ENCODE data around the gene DAB1.

The DAB1 gene

DNA sequence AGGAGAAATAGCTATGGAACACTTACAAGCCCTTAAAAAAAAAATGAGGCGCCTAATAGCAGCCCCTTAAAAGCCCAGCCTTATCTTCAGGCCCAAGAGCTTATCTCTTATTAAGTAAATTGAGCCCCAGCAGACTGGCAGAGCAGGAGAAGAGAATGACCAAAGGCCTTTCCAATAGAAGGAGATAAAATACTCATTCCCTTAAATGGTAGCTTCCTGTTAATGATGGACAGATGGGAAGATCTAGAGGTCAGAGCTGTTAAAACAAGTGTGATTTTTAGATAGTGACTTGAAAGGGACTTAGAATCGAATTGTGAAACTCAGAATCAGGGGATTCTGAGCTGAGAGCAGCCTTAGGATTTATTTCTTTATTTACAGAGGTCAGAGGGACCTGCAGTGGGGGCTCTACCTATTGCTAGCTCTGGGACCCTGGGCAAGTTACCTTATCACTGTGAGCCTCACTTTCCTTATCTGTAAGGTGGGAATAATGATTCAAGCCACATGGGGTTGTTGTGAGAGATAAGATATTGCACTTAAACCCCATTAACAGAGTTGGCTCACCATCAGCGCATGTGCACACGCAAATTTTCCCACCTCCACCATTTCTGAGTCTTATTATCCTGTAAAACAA, 356.8 kb downstream of the DAB1 start:
- no peaks in the 10 kb centered on the region for H3K27me3 ChIP-seq (ENCODE audit: insufficient read depth, low read length)
- H3K79me2 ChIP-seq (ENCODE audit: insufficient read depth, low read length), result no peaks in the 10 kb centered on the region
- H3K4me1 ChIP-seq (ENCODE audit: insufficient read depth, low read length, severe bottlenecking), result no peaks in the 10 kb centered on the region
- no peak overlapping the region for H3K9ac ChIP-seq (ENCODE audit: low read length)
- H3K4me2 ChIP-seq (ENCODE audit: low read length), result no peak overlapping the region
- TF ChIP-seq EZH2 (IDR thresholded peaks at IDR 0.05; ENCODE audit: borderline replicate concordance, low read length), result no peak
- TF ChIP-seq CTCF (IDR thresholded peaks at IDR 0.05; ENCODE audit: low read length), result no peak
- no peaks in the 10 kb centered on the region for H3K9me2 ChIP-seq (ENCODE audit: low read depth, low read length)
- no peaks in the 10 kb centered on the region for H3K36me3 ChIP-seq (ENCODE audit: insufficient read depth, low read length)
- no peak overlapping the region for H3K27ac ChIP-seq (ENCODE audit: low read depth, low read length, poor library complexity, severe bottlenecking)
- H2AFZ ChIP-seq (ENCODE audit: low read length), result no peak overlapping the region
- no peaks in the 10 kb centered on the region for H4K20me1 ChIP-seq (ENCODE audit: insufficient read depth, low read length)
- no peak overlapping the region for H3K4me3 ChIP-seq (ENCODE audit: low read depth, low read length, poor library complexity, severe bottlenecking)
- H3F3A ChIP-seq (ENCODE audit: insufficient read depth, low read length), result no peaks in the 10 kb centered on the region
- H3K9me3 ChIP-seq (ENCODE audit: low read length), result no peaks in the 10 kb centered on the region

- H3K4me3 ChIP-seq (ENCODE audit: low read depth, low read length, poor library complexity, severe bottlenecking), result no peak overlapping the region
- H3K36me3 ChIP-seq (ENCODE audit: insufficient read depth, low read length), result no peaks in the 10 kb centered on the region
- no peak overlapping the region for H3K9ac ChIP-seq (ENCODE audit: low read length)
- no peaks in the 10 kb centered on the region for H3K27me3 ChIP-seq (ENCODE audit: insufficient read depth, low read length)
- H3K9me3 ChIP-seq (ENCODE audit: low read length), result no peaks in the 10 kb centered on the region
- no peaks in the 10 kb centered on the region for H3F3A ChIP-seq (ENCODE audit: insufficient read depth, low read length)
- TF ChIP-seq EZH2 (IDR thresholded peaks at IDR 0.05; ENCODE audit: borderline replicate concordance, low read length) (no peak), CTCF (IDR thresholded peaks at IDR 0.05; ENCODE audit: low read length) (no peak)
- H3K4me2 ChIP-seq (ENCODE audit: low read length), result no peak overlapping the region
- no peaks in the 10 kb centered on the region for H3K9me2 ChIP-seq (ENCODE audit: low read depth, low read length)
- no peaks in the 10 kb centered on the region for H3K79me2 ChIP-seq (ENCODE audit: insufficient read depth, low read length)
- no peaks in the 10 kb centered on the region for H4K20me1 ChIP-seq (ENCODE audit: insufficient read depth, low read length)
- H3K27ac ChIP-seq (ENCODE audit: low read depth, low read length, poor library complexity, severe bottlenecking), result no peak overlapping the region
- no peaks in the 10 kb centered on the region for H3K4me1 ChIP-seq (ENCODE audit: insufficient read depth, low read length, severe bottlenecking)
- H2AFZ ChIP-seq (ENCODE audit: low read length), result no peak overlapping the region
Observed at GRCh38 chr1:57065442-57065841, 358.4 kb downstream of the DAB1 start.

GRCh38 chr1:57064379-57065140, 359.3 kb downstream of the DAB1 start:
- Histone ChIP-seq H3K4me3 (ENCODE audit: low read depth, low read length, poor library complexity, severe bottlenecking) (no peak overlapping the region), H3K9me3 (ENCODE audit: low read length) (no peaks in the 10 kb centered on the region), H4K20me1 (ENCODE audit: insufficient read depth, low read length) (no peaks in the 10 kb centered on the region), H3K9me2 (ENCODE audit: low read depth, low read length) (no peaks in the 10 kb centered on the region), H3K27ac (ENCODE audit: low read depth, low read length, poor library complexity, severe bottlenecking) (no peak overlapping the region), H2AFZ (ENCODE audit: low read length) (no peak overlapping the region), H3K4me2 (ENCODE audit: low read length) (no peak overlapping the region), H3K79me2 (ENCODE audit: insufficient read depth, low read length) (no peaks in the 10 kb centered on the region), H3F3A (ENCODE audit: insufficient read depth, low read length) (no peaks in the 10 kb centered on the region), H3K4me1 (ENCODE audit: insufficient read depth, low read length, severe bottlenecking) (no peaks in the 10 kb centered on the region), H3K36me3 (ENCODE audit: insufficient read depth, low read length) (no peaks in the 10 kb centered on the region), H3K27me3 (ENCODE audit: insufficient read depth, low read length) (no peaks in the 10 kb centered on the region), H3K9ac (ENCODE audit: low read length) (no peak overlapping the region)
- TF ChIP-seq CTCF (IDR thresholded peaks at IDR 0.05; ENCODE audit: low read length) (no peak), EZH2 (IDR thresholded peaks at IDR 0.05; ENCODE audit: borderline replicate concordance, low read length) (no peak)

Measured in OCI-LY1 (cell line).